Measurements from ENCODE around the gene MED25.

GRCh38 chr19:49872245-49873128 is 54.4 kb downstream of the MED25 start:
- TF ChIP-seq POLR2AphosphoS5 (IDR thresholded peaks at IDR 0.05; ENCODE audit: low read depth, low read length) = no peak
- no peak for TF ChIP-seq POLR2A (IDR thresholded peaks at IDR 0.05; ENCODE audit: low read depth, low read length)
- TF ChIP-seq TAF1 (IDR thresholded peaks at IDR 0.05; ENCODE audit: low read depth, low read length) = no peak
- TF ChIP-seq SPI1 (IDR thresholded peaks at IDR 0.05; ENCODE audit: low read depth, low read length) = no peak
- TF ChIP-seq POU2F2 (IDR thresholded peaks at IDR 0.05; ENCODE audit: low read depth, low read length) = no peak
- TF ChIP-seq PAX5 (IDR thresholded peaks at IDR 0.05; ENCODE audit: insufficient read depth, low read length, severe bottlenecking) = no peak
